ENCODE measurements around the gene NCKAP1. TPM values are rescaled to one million over a fixed set of nuclear protein-coding genes. Genes with fewer than 3 reads are reported as not detected.

NCKAP1 gene
- total RNA-seq, 1 experiment from 2014 or later = 112 TPM

- DNase-seq = no peak
Observed at GRCh38 chr2:182951948-182952663, 86.2 kb downstream of the NCKAP1 start.

More at GRCh38 chr2:182951948-182952663, 86.2 kb downstream of the NCKAP1 start:
- H2BK5ac ChIP-seq (ENCODE audit: insufficient read length, low read length) = no peak overlapping the region
- H3K23me2 ChIP-seq (ENCODE audit: insufficient read length, low read depth, low read length, poor library complexity, severe bottlenecking) = no peaks in the 10 kb centered on the region
- H3K79me1 ChIP-seq (ENCODE audit: insufficient read depth, low read depth, low read length, poor library complexity, severe bottlenecking) = no peaks in the 10 kb centered on the region
- no peak overlapping the region for H3K4me2 ChIP-seq (ENCODE audit: insufficient read depth, insufficient read length, low read length)
- H2AFZ ChIP-seq (ENCODE audit: low read length) = no peak overlapping the region
- H2BK12ac ChIP-seq (ENCODE audit: insufficient read length, low read depth, low read length) = no peak overlapping the region
- H3K14ac ChIP-seq (ENCODE audit: insufficient read depth, low read length) = no peak overlapping the region
- no peak overlapping the region for H3K27ac Mint-ChIP-seq
- no peak overlapping the region for H3K4me3 Mint-ChIP-seq
- no peak overlapping the region for H3K18ac ChIP-seq (ENCODE audit: insufficient read length, low read depth, low read length)
- H3K36me3 Mint-ChIP-seq (ENCODE audit: insufficient read depth in 1 of 3, low read depth in 3 of 3) = peaks cover 3 to 38% (median 32%) of the 10 kb centered on the region in 3 experiments; a peak in 5 of 7 replicates
- H3K79me2 ChIP-seq (ENCODE audit: insufficient read depth, low read length) = no peaks in the 10 kb centered on the region
- no peaks in the 10 kb centered on the region for H3K4me1 ChIP-seq (ENCODE audit: insufficient read depth, low read length)
- no peak overlapping the region for H2AK5ac ChIP-seq (ENCODE audit: insufficient read length, low read length)
- no peak overlapping the region for H3K56ac ChIP-seq (ENCODE audit: insufficient read length, low read depth, low read length)
- TF ChIP-seq CTCF (conservative IDR thresholded peaks at IDR 0.05) = no peak
- H3T11ph ChIP-seq (ENCODE audit: low read length) = no peak overlapping the region
- no peaks in the 10 kb centered on the region for H3K9me3 ChIP-seq (ENCODE audit: control insufficient read depth, low read depth, low read length)
- no peak overlapping the region for H4K5ac ChIP-seq (ENCODE audit: insufficient read length, low read depth, low read length)
- no peak overlapping the region for H3K9ac ChIP-seq (ENCODE audit: extremely low read depth, insufficient read length, low read length)
- no peak overlapping the region for H4K8ac ChIP-seq (replicated peaks; ENCODE audit: insufficient read length, low read depth, low read length)
- WGBS (ENCODE audit: extremely low coverage, insufficient read length, low lambda C conversion rate) = no CpG with 5 or more reads among the region's 3 CpGs
- H3K23ac ChIP-seq (ENCODE audit: insufficient read length, low read depth, low read length) = no peak overlapping the region
- no peak overlapping the region for H2BK120ac ChIP-seq (ENCODE audit: low read depth, low read length, poor library complexity, severe bottlenecking)
- no peak overlapping the region for H3K27ac ChIP-seq (ENCODE audit: insufficient read length, low read depth, low read length)
- no peaks in the 10 kb centered on the region for H3K27me3 ChIP-seq (ENCODE audit: insufficient read depth, low read length)
- H4K20me1 ChIP-seq (ENCODE audit: control insufficient read depth, insufficient read depth, insufficient read length) = no peaks in the 10 kb centered on the region
- H3K9me3 Mint-ChIP-seq = no peaks in the 10 kb centered on the region
- H4K91ac ChIP-seq (ENCODE audit: insufficient read length, low read depth, low read length) = no peak overlapping the region
- H3K27me3 Mint-ChIP-seq (ENCODE audit: low read depth) = no peaks in the 10 kb centered on the region
- no peak overlapping the region for H2BK15ac ChIP-seq (ENCODE audit: low read depth, low read length)
- H2BK20ac ChIP-seq (ENCODE audit: low read depth, low read length, poor library complexity, severe bottlenecking) = no peak overlapping the region
- no peak overlapping the region for H3K4ac ChIP-seq (ENCODE audit: low read depth, low read length)
- no peaks in the 10 kb centered on the region for H3K4me1 Mint-ChIP-seq

All from H9 (cell line).